GM18951 (cell line): Measurements from ENCODE around the gene PIK3R3.
A peak's percentile ranks its signal among the peaks of the same experiment; 100 is the strongest.

Experiments
- POLR2A ChIP-seq: IDR thresholded peaks from 4 replicates; pipeline ENCODE4 v1.6.1; 2011; ENCODE audit warnings: mild to moderate bottlenecking; ENCODE audit not compliant: insufficient read length, insufficient read depth; ENCODE audit errors: extremely low read depth
- in situ Hi-C: fragments of 300-500 bp; cut with MboI; formaldehyde crosslinking; loops from one replicate; pipeline ENCODE4 v1.12.0; 2022; ENCODE audit warnings: low sequenced_read_pairs, mixed read lengths, inconsistent platforms; ENCODE audit not compliant: unreplicated experiment

Gene PIK3R3

DNA sequence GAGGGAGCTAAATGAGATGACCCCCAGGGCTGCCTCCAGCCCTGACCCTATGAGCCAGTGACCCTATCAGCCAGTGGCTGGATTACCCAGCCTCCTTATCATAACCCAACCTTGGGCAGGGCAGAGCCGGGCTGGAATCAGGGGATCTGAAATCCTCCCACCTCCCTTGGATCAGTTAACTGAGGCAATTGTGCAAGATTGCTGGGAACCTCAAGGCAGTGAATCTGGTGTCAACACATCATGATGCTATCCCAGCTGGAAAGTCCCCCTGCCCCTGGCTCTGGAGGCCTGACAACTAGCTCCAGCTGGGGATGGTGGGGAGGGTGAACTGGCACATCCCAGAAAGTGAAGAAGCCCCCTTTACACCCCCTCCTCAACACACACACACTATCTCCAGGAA lies 36.0 kb upstream of the PIK3R3 start:
- no peak for TF ChIP-seq POLR2A
- in situ Hi-C loops: no loop called here

GRCh38 chr1:46166521-46167462 lies 34.4 kb upstream of the PIK3R3 start:
- in situ Hi-C loops: no loop called here
- no peak for TF ChIP-seq POLR2A

DNA sequence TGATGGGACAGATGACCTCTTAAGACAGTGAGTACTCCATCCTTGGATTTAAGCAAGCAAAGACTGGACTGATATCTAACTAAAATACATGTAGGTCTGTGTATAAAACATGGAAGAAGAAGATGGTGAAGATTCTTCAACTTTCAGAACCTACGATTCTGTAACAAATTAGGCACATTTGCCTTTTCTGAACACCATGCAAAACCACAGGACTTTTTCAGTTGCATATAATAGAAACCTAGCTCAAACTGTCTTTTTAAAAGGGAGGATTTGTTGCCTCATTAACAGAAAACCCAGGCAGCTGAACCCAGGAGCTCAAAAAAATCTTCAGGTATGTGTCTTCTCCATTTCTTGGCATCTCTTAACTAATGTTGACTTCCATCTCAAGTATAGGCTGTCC lies 27.8 kb upstream of the PIK3R3 start:
- in situ Hi-C loops: no loop called here
- TF ChIP-seq POLR2A: peak; percentile 27

GRCh38 chr1:46159516-46159915 lies 27.1 kb upstream of the PIK3R3 start:
- TF ChIP-seq POLR2A: no peak
- in situ Hi-C loops: no loop called here

- in situ Hi-C loops: no loop called here
- no peak for TF ChIP-seq POLR2A
Observed at GRCh38 chr1:46158312-46159281, 26.2 kb upstream of the PIK3R3 start.

GRCh38 chr1:46157916-46158311 lies 25.5 kb upstream of the PIK3R3 start:
- no peak for TF ChIP-seq POLR2A
- in situ Hi-C loops: no loop called here

DNA sequence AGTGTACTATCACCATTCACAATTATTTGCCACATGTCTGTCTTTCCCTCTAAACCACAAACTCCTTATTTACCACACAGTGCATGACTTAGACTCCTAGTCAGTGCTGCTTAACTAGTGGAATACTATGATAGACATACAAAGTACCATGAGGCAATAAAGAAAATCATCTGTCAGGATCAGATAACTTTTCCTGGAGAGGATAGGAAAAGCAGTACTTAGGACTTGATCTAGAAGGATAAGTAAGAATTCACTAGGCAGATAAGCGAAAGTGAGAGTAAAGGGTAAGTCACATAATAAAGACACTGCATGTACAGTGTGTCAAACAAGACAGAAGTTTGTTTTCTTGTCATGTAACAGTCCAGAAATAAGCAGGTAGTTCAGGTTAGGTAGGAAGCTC lies 21.3 kb upstream of the PIK3R3 start:
- in situ Hi-C loops: no loop called here
- no peak for TF ChIP-seq POLR2A

DNA sequence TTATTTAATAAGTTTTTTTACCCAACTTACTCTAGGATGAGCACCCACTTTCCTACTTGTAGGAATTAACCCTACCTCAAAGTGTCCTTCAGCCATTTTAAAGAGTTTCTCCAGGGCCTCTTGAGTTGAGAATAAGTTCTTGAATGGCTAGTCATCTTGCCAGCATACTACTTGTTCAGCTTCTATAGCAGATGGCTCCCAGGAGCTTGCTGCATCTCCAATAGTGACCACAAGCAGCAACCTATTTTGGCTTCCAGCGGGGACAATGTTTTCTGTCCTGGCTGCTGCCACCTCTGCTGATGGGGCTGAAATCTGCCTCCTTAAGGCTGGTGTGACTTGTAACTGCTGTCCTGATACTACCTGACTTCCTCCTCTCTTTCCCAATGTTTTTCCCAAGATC lies 20.8 kb upstream of the PIK3R3 start:
- TF ChIP-seq POLR2A: no peak
- in situ Hi-C loops: no loop called here

DNA sequence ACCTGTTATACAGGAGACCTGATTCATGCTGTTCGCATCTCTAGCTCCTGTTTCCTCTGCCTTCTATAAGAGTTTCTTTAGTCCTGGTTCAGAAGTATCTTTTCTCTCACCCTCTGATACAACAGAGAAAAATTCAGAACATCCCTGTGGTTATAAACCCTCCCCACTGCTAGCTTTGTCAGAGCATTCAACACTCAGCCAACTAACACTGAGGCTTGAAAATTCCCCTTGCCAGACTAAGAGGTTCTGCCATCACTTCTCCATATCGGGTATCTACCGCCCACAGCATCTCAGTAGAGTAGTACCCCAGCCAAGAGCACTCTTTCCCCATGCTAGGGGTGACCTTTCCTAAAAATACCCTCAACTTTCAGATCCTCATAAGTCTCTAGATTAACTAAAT lies 19.6 kb upstream of the PIK3R3 start:
- TF ChIP-seq POLR2A: no peak
- in situ Hi-C loops: no loop called here

DNA sequence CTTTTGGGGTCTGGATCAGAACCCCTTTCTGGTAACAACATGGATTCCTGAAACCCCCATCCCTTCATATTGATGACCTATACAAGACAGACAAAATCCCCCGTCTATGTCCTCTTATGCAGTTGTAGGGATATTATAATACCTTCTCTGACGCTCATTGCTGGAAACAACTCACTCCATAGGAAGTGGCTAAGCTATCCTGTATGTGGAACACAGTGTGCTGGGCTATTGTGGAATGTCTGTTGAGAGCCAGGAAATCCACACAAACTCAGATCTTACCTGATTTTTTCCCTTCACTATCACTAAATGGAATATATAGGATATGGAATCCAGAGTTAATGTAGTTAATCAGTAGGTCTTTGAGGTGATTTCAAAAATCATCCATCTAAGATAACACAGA lies 17.7 kb upstream of the PIK3R3 start:
- no peak for TF ChIP-seq POLR2A
- in situ Hi-C loops: no loop called here

- in situ Hi-C loops: no loop called here
- TF ChIP-seq POLR2A: no peak
Observed at GRCh38 chr1:46148318-46148717, 15.9 kb upstream of the PIK3R3 start.

DNA sequence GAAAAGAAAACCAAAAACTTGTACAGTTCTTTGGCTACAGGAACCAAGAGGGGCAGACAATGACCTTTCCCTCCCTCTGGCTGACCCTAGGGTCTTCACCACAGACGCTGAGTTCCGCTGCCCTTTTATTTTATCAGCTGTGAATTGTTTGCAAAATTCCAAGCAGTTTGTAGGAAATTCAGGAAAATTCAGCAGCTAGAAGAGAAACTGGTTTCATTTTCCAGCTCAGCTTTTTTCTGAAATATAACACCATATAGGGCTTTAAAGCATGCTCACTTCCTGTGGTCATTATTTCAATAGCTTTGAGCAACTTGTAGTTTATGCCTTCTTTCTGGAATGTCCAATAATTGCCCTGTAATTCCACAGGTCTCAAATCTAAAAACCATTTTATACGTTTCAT lies 5.5 kb upstream of the PIK3R3 start:
- no peak for TF ChIP-seq POLR2A
- in situ Hi-C loops: no loop called here

DNA sequence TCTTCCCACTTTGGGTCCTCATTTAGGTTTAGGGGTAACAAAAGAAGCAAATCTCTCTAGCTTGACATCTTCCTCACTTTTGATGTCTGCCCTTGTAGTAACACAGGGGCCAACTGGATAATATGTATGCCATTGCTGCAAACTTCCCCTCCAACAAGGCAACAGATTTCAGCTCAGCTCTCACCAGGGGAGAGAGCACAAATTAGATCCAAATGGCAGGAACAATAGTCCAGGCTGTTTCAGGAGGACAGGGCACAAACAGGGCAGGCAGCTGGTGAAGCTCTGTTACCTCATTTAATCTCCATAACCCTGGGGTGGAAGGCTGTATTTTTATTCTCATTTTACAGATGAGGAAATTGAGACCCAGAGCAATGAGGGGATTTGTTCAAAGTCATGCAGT lies 4.3 kb upstream of the PIK3R3 start:
- TF ChIP-seq POLR2A: no peak
- in situ Hi-C loops: no loop called here
